Fibroblast of lung (primary cell): ENCODE measurements around the gene NEUROG2.

ENCODE experiments used
- CTCF ChIP-seq, 2 donors: IDR thresholded peaks in 1 of 2; conservative IDR thresholded peaks in 1 of 2; 1 replicate in 1 of 2; 2 replicates in 1 of 2; pipeline ENCODE4 v1.5.1; 2011 to 2012; ENCODE audit warnings: low read length in 2 of 2, control low read depth in 1 of 2, inconsistent platforms in 1 of 2, low read depth in 1 of 2, mild to moderate bottlenecking in 1 of 2
- EZH2 ChIP-seq: IDR thresholded peaks from 2 replicates; pipeline ENCODE4 v1.5.1; 2012; ENCODE audit warnings: low read length, control low read depth, mild to moderate bottlenecking; ENCODE audit errors: missing control alignments

- TF ChIP-seq EZH2, result no peak
- no peak for TF ChIP-seq CTCF (conservative IDR thresholded peaks at IDR 0.05 in 1 of 2, IDR thresholded peaks at IDR 0.05 in 1 of 2; ENCODE audit: low read depth in 1 of 2, low read length in 2 of 2)
Observed at GRCh38 chr4:112540695-112541094, 24.7 kb upstream of the NEUROG2 start.
